ENCODE results near the gene RCN2. TPM values are rescaled to one million over a fixed set of nuclear protein-coding genes. Genes with fewer than 3 reads are reported as not detected.

The RCN2 gene
- total RNA-seq, 1 donor from 2014 or later = 42.2 TPM

GRCh38 chr15:76994496-76994895 lies 62.9 kb downstream of the RCN2 start:
- intact Hi-C loops (cut with micrococcal nuclease) = loop anchor here (2.0 kb wide), 1 partner anchor 18 kb away; no protein-coding TSS in a partner anchor
- Mint-ChIP-seq H3K27ac (peak overlapping the region; percentile 89), H3K27me3 (ENCODE audit: insufficient read depth) (no peaks in the 10 kb centered on the region), H3K36me3 (ENCODE audit: low read depth) (peaks cover 25% of the 10 kb centered on the region), H3K4me1 (ENCODE audit: low read depth) (peaks cover 81% of the 10 kb centered on the region), H3K4me3 (peak overlapping the region; percentile 95), H3K9me3 (no peaks in the 10 kb centered on the region)
- no peak for DNase-seq (ENCODE audit: low spot score)

GRCh38 chr15:76994971-76995945 lies 63.7 kb downstream of the RCN2 start, which contains the start of gene PSTPIP1:
Gene PSTPIP1 (plus strand): TSS chr15:76995126. CDS start chr15:76995574, 448 bp downstream.
- Mint-ChIP-seq H3K9me3 (no peaks in the 10 kb centered on the region), H3K27ac (peak within 1 kb of the TSS; percentile 89), H3K4me1 (ENCODE audit: low read depth) (peaks cover 81% of the 10 kb centered on the region), H3K27me3 (ENCODE audit: insufficient read depth) (no peaks in the 10 kb centered on the region), H3K36me3 (ENCODE audit: low read depth) (peaks cover 27% of the 10 kb centered on the region), H3K4me3 (peak within 1 kb of the TSS; percentile 95)
- DNase-seq (ENCODE audit: low spot score) = peak; percentile 64
- intact Hi-C loops (cut with micrococcal nuclease) = loop anchor here (1.0 to 2.0 kb wide), 2 partner anchors 8 to 18 kb away; no protein-coding TSS in a partner anchor

GRCh38 chr15:76996076-76996525 lies 64.6 kb downstream of the RCN2 start:
- Mint-ChIP-seq H3K36me3 (ENCODE audit: low read depth) (peaks cover 31% of the 10 kb centered on the region), H3K4me1 (ENCODE audit: low read depth) (peaks cover 81% of the 10 kb centered on the region), H3K4me3 (peak overlapping the region; percentile 95), H3K27me3 (ENCODE audit: insufficient read depth) (no peaks in the 10 kb centered on the region), H3K27ac (peak overlapping the region; percentile 89), H3K9me3 (no peaks in the 10 kb centered on the region)
- no peak for DNase-seq (ENCODE audit: low spot score)
- intact Hi-C loops (cut with micrococcal nuclease) = loop anchor here (2.0 kb wide), 1 partner anchor 27 kb away; no protein-coding TSS in a partner anchor

GRCh38 chr15:76996526-76997401 lies 65.2 kb downstream of the RCN2 start:
- Mint-ChIP-seq H3K4me1 (ENCODE audit: low read depth) (peaks cover 81% of the 10 kb centered on the region), H3K36me3 (ENCODE audit: low read depth) (peaks cover 38% of the 10 kb centered on the region), H3K27ac (peak overlapping the region; percentile 89), H3K27me3 (ENCODE audit: insufficient read depth) (no peaks in the 10 kb centered on the region), H3K4me3 (peak overlapping the region; percentile 95), H3K9me3 (no peaks in the 10 kb centered on the region)
- DNase-seq (ENCODE audit: low spot score) = no peak
- intact Hi-C loops (cut with micrococcal nuclease) = loop anchor here (1.0 to 2.0 kb wide), 3 partner anchors 8 to 26 kb away; no protein-coding TSS in a partner anchor

- intact Hi-C loops (cut with micrococcal nuclease) = no loop called here
- H3K27me3 Mint-ChIP-seq (ENCODE audit: insufficient read depth) = no peaks in the 10 kb centered on the region
Measured at GRCh38 chr15:76998663-76999285, 67.2 kb downstream of the RCN2 start.

GRCh38 chr15:76999996-77000395 lies 68.4 kb downstream of the RCN2 start:
- intact Hi-C loops (cut with micrococcal nuclease) = loop anchor here (5.0 kb wide), 1 partner anchor 422 kb away; the partner anchor contains the start of genes HMG20A and PEAK1
- Mint-ChIP-seq H3K27ac (no peak overlapping the region), H3K36me3 (ENCODE audit: low read depth) (peaks cover 61% of the 10 kb centered on the region), H3K9me3 (no peaks in the 10 kb centered on the region), H3K27me3 (ENCODE audit: insufficient read depth) (no peaks in the 10 kb centered on the region), H3K4me1 (ENCODE audit: low read depth) (peaks cover 80% of the 10 kb centered on the region), H3K4me3 (peak overlapping the region; percentile 47)
- no peak for DNase-seq (ENCODE audit: low spot score)

More at GRCh38 chr15:76998663-76999285, 67.2 kb downstream of the RCN2 start:
- Mint-ChIP-seq H3K36me3 (ENCODE audit: low read depth) (peaks cover 50% of the 10 kb centered on the region), H3K4me1 (ENCODE audit: low read depth) (peaks cover 81% of the 10 kb centered on the region), H3K27ac (peak overlapping the region; percentile 89), H3K9me3 (no peaks in the 10 kb centered on the region), H3K4me3 (peak overlapping the region; percentile 95)
- no peak for DNase-seq (ENCODE audit: low spot score)

- no peak for DNase-seq (ENCODE audit: low spot score)
- peak overlapping the region; percentile 76 for H3K27ac Mint-ChIP-seq
- intact Hi-C loops (cut with micrococcal nuclease) = loop anchor here (5.0 kb wide), 1 partner anchor 421 kb away; the partner anchor contains the start of genes HMG20A and PEAK1
- H3K4me3 Mint-ChIP-seq = peak overlapping the region; percentile 69
- H3K9me3 Mint-ChIP-seq = no peaks in the 10 kb centered on the region
- peaks cover 91% of the 10 kb centered on the region for H3K4me1 Mint-ChIP-seq (ENCODE audit: low read depth)
- no peaks in the 10 kb centered on the region for H3K27me3 Mint-ChIP-seq (ENCODE audit: insufficient read depth)
- peaks cover 66% of the 10 kb centered on the region for H3K36me3 Mint-ChIP-seq (ENCODE audit: low read depth)
Measured at GRCh38 chr15:77001351-77001750, 69.8 kb downstream of the RCN2 start.

GRCh38 chr15:77001966-77002365 lies 70.4 kb downstream of the RCN2 start:
- Mint-ChIP-seq H3K27me3 (ENCODE audit: insufficient read depth) (no peaks in the 10 kb centered on the region), H3K9me3 (no peaks in the 10 kb centered on the region), H3K4me3 (peak overlapping the region; percentile 80), H3K27ac (peak overlapping the region; percentile 96), H3K4me1 (ENCODE audit: low read depth) (peaks cover 97% of the 10 kb centered on the region), H3K36me3 (ENCODE audit: low read depth) (peaks cover 71% of the 10 kb centered on the region)
- intact Hi-C loops (cut with micrococcal nuclease) = loop anchor here (2.0 to 5.0 kb wide), 3 partner anchors 19 to 420 kb away; partner anchors contain the start of genes HMG20A, PEAK1 and RCN2
- DNase-seq (ENCODE audit: low spot score) = no peak

GRCh38 chr15:77002436-77002835 lies 70.9 kb downstream of the RCN2 start:
- DNase-seq (ENCODE audit: low spot score) = no peak
- Mint-ChIP-seq H3K4me1 (ENCODE audit: low read depth) (peaks cover 94% of the 10 kb centered on the region), H3K36me3 (ENCODE audit: low read depth) (peaks cover 68% of the 10 kb centered on the region), H3K4me3 (peak overlapping the region; percentile 80), H3K27me3 (ENCODE audit: insufficient read depth) (no peaks in the 10 kb centered on the region), H3K27ac (peak overlapping the region; percentile 96), H3K9me3 (no peaks in the 10 kb centered on the region)
- intact Hi-C loops (cut with micrococcal nuclease) = loop anchor here (2.0 to 5.0 kb wide), 3 partner anchors 18 to 420 kb away; partner anchors contain the start of genes HMG20A, PEAK1 and RCN2

GRCh38 chr15:77002954-77003912 lies 71.7 kb downstream of the RCN2 start:
- peak overlapping the region; percentile 96 for H3K27ac Mint-ChIP-seq
- no peaks in the 10 kb centered on the region for H3K27me3 Mint-ChIP-seq (ENCODE audit: insufficient read depth)
- peaks cover 86% of the 10 kb centered on the region for H3K4me1 Mint-ChIP-seq (ENCODE audit: low read depth)
- intact Hi-C loops (cut with micrococcal nuclease) = loop anchor here (1.0 to 5.0 kb wide), 7 partner anchors 8 to 419 kb away; partner anchors contain the start of genes HMG20A, PEAK1, PSTPIP1 and RCN2
- peak overlapping the region; percentile 80 for H3K4me3 Mint-ChIP-seq
- no peaks in the 10 kb centered on the region for H3K9me3 Mint-ChIP-seq
- peak; percentile 74 for DNase-seq (ENCODE audit: low spot score)
- H3K36me3 Mint-ChIP-seq (ENCODE audit: low read depth) = peaks cover 61% of the 10 kb centered on the region

Data from activated T-helper 1 cell treated with anti-CD3 and anti-CD28 coated beads, Interleukin-12 subunit alpha, Interleukin-12 subunit beta, Interleukin-2, Interleukin-4 antibody, amounts not matched to agents 30 ng/mL and 10 ng/mL and 1 ng/mL, durations not matched to agents 14 hours and 24 hours and 36 hours (primary cell).